Measurements from ENCODE around the gene TMA7B.

The TMA7B gene

GRCh38 chr22:39959640-39960447, at the start of gene TMA7B:
Gene TMA7B, plus strand, starts transcription at chr22:39960397. Its CDS starts 3,978 bp downstream, at chr22:39964375.
- peak in 1 of 2 donors; percentile 9 for DNase-seq (ENCODE audit: low read depth in 1 of 2, low spot score in 1 of 2)

DNA sequence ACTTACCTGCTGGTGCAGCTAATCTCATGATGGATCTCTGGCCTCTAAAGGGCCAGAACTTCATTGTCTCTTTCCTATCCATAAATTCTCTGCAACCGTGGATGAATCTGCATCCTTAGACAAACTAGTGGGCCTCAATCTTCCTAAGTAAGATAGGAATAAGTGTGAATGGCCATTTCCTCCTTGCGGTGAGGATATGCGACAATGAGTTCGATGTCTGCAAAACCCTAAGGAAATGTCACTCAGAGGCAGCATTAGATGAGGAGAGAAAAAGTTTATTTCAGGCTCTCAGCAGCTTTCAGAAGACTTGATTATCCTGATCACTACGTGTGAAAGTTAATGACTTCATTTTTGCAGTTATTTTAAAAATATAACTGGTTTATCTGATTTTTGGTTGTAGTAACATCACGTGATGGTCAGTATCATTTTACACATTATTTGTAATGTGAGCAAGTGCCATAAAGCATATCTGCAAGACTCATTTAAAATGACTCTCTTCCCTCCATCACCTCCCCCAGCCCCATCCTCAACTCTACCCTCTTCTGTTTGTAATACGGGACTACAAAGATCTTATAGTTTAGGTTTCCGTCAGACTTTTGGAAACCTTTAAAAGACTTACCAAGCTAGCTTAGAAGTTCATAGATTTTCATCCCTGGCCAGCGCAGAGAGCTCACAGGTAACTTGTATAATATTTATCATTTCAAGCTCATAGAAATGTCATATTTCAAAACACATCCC, 49.2 kb upstream of the TMA7B start:
- no peak for DNase-seq (ENCODE audit: low read depth in 1 of 2, low spot score in 1 of 2)

- DNase-seq (ENCODE audit: low read depth in 1 of 2, low spot score in 1 of 2), result no peak
These were observed 46.9 kb upstream of the TMA7B start for GRCh38 chr22:39913321-39913720.

- no peak for DNase-seq (ENCODE audit: low read depth in 1 of 2, low spot score in 1 of 2)
These were observed 46.3 kb upstream of the TMA7B start for GRCh38 chr22:39913886-39914285.

DNA sequence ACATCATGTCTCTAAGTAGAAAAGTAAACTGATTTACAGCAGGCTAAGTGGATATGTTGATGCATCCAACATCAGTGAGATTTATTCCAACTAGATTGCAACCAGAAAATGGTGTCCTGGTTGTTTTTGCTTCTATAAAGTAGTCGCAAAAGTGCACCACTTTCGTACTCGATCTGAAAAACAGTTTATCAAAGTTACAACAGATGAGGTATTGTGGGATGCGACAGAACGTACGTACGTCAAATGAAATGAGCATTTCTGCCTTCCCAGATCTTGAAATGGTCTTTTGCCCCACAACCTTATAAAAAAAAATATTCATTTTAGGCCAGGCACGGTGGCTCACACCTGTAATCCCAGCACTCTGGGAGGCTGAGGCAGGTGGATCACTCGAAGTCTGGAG, 45.6 kb upstream of the TMA7B start:
- no peak for DNase-seq (ENCODE audit: low read depth in 1 of 2, low spot score in 1 of 2)

GRCh38 chr22:39915295-39915726, 44.9 kb upstream of the TMA7B start:
- no peak for DNase-seq (ENCODE audit: low read depth in 1 of 2, low spot score in 1 of 2)

GRCh38 chr22:39916496-39916895, 43.7 kb upstream of the TMA7B start:
- DNase-seq (ENCODE audit: low read depth in 1 of 2, low spot score in 1 of 2), result no peak

GRCh38 chr22:39917197-39917643, 43.0 kb upstream of the TMA7B start:
- DNase-seq (ENCODE audit: low read depth in 1 of 2, low spot score in 1 of 2), result no peak

DNA sequence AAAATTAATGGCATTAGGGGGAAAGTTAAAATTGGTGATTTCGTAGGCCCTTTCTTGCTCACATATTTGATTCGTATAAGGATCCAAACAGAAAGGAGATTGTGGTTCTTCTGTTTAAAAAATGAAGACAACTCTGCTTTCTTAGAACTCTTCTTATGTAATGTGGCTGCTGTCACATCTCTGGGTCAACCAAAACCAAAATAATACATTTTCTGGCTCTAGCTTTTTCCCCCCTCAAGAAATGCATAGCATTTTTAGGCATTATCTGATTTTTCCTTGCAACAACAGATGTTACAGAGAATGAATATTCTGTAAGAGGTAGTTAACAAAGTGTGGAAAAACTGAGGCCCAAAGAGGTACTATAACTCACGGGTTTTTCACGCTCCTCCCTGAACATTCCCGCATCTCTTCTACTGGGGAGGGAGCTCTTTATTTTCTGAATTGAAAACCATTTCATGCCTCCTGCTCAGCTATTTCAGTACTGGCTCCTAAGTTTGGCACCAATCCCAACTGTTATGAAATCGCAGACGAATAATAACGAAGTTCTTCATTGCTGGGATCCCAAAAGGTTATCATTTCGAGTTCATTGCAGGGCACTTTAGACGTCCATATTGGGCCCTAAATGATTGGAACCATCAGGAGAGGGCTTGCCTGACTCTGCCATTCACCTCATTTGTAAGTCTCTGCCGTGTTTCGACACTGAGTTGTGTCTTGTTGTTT, 42.3 kb upstream of the TMA7B start:
- no peak for DNase-seq (ENCODE audit: low read depth in 1 of 2, low spot score in 1 of 2)

DNA sequence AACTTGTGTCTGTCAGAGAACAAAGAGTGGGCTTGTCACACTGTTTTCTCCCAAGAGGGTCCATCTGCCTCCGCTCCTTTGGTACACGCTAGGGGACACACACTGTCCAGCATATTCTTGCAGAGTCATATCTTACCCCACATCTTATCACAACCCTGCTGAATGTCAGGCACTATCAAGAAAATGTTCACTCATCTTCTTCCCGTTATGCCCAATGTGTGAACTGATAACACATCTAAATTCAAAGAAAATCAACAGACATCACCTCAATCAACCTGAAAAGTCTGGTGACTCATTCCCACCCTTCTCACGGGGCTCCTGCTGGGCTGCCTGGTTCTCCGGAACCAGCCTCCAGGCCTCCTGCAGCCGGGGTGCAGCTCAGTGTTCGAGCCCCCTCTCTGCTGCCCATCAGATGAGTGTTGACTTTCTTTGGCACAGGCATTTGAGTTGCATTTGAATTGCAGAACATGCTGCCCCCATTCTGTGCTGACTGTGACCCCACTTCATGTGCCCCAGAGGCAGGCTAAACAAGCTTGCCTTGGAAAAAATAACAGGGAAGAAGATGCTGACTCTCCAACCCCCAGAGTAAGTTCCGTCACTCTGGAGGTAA, 40.0 kb upstream of the TMA7B start:
- DNase-seq (ENCODE audit: low read depth in 1 of 2, low spot score in 1 of 2), result peak in 1 of 2 donors; percentile 52

DNA sequence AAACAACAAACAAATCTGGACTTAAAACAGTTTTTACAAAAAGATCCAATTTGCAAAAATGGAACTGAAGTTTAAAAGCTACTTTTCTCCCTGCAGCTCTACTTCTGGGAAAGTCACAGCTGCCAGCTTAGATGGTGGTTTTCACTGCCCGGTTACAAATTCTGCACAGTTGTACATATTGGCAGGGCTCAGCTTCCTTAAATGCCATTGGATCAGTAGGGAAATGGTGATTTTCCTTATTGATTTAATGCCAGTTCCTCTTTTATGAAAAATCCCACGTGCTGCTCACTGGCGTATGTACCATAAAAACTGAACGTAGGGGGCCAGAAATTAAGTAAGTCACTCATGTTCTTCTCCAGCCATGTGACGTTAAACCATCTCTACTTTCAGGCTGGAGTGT, 36.5 kb upstream of the TMA7B start:
- no peak for DNase-seq (ENCODE audit: low read depth in 1 of 2, low spot score in 1 of 2)

DNA sequence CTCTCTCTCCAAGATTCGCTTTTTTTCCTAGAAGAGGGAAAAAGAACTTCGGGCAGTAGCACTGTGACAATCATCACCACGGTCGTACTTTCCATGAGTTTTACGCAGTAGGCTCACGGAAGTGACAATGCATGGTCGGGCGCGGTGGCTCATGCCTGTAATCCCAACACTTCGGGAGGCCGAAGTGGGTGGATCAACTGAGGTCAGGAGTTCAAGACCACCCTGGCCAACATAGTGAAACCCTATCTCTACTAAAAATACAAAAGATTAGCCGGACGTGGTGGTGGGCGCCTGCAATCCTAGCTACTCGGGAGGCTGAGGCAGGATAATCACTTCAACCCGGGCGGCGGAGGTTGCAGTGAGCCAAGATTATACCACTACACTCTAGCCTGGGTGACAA, 35.9 kb upstream of the TMA7B start:
- DNase-seq (ENCODE audit: low read depth in 1 of 2, low spot score in 1 of 2), result no peak

- no peak for DNase-seq (ENCODE audit: low read depth in 1 of 2, low spot score in 1 of 2)
These were observed 34.9 kb upstream of the TMA7B start for GRCh38 chr22:39925273-39925672.

GRCh38 chr22:39925909-39926679, 34.1 kb upstream of the TMA7B start:
- DNase-seq (ENCODE audit: low read depth in 1 of 2, low spot score in 1 of 2), result no peak

GRCh38 chr22:39926753-39927152, 33.4 kb upstream of the TMA7B start:
- DNase-seq (ENCODE audit: low read depth in 1 of 2, low spot score in 1 of 2), result no peak

GRCh38 chr22:39927544-39927943, 32.7 kb upstream of the TMA7B start:
- DNase-seq (ENCODE audit: low read depth in 1 of 2, low spot score in 1 of 2), result no peak

GRCh38 chr22:39928536-39929520, 31.4 kb upstream of the TMA7B start:
- no peak for DNase-seq (ENCODE audit: low read depth in 1 of 2, low spot score in 1 of 2)

DNA sequence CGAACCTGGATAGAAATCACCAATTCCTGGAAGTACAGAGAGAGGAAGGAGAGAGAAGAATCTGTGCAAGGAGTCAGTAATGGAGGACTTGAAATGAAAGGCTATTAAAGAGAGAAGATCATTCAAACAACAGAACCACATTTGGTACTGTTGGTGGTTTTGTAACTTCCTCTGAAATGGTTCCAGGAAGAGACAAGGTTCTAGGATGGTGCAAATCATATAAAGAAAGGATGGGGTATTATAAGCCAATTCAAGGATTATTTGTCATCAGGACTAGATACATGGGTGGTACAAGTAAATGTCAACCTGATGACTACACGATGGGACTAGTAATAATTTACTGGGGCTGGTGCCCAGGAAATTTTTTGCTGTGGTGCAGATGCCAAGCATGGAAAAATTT, 28.9 kb upstream of the TMA7B start:
- DNase-seq (ENCODE audit: low read depth in 1 of 2, low spot score in 1 of 2), result no peak

DNA sequence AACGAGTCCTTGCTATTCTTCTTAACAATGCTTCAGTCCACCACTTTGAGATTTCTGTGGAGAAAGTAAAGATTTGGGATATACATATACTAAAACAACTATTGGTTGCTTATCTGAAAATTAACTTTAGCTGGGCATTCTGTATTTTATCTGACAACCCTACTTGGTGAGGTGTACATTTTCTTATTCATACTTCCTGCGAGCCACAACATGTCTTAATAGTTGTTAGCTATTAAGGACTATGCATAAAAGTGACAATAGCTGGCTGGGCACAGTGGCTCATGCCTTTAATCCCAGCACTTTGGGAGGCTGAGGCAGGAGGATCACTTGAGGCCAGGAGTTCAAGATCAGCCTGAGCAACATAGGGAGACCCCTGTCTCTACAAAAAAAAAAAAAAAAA, 28.0 kb upstream of the TMA7B start:
- DNase-seq (ENCODE audit: low read depth in 1 of 2, low spot score in 1 of 2), result no peak

All from activated T-helper 1 cell treated with anti-CD3 and anti-CD28 coated beads, Interleukin-2, amount 50 U/mL, for 16 hours (primary cell).